Astrocyte (in vitro differentiated cells and primary cell): ENCODE measurements around the gene CBX2. TPM values are rescaled to one million over a fixed set of nuclear protein-coding genes. Genes with fewer than 3 reads are reported as not detected.

Source experiments
- DNase-seq: peaks from one replicate; pipeline ENCODE4 v3.0.0-alpha.2; 2010; ENCODE audit warnings: low read depth
- FAIRE-seq: peaks from 2 replicates; lab custom pipeline; 2011; peaks lifted over from hg19 to GRCh38; lab: Jason Lieb, UNC
- H2AFZ ChIP-seq: 2 replicates; pipeline ENCODE4 v1.6.0; 2012; ENCODE audit warnings: low read depth, low read length, inconsistent platforms
- H3K27ac ChIP-seq: 2 replicates; pipeline ENCODE4 v1.5.1; 2011; ENCODE audit warnings: low read depth, low read length, inconsistent platforms
- H3K27me3 ChIP-seq: 2 replicates; pipeline ENCODE4 v1.6.0; 2011; ENCODE audit warnings: low read length, inconsistent platforms; ENCODE audit not compliant: insufficient read depth
- H3K36me3 ChIP-seq: 2 replicates; pipeline ENCODE4 v1.5.1; 2011; ENCODE audit warnings: low read length, inconsistent platforms; ENCODE audit not compliant: insufficient read depth
- H3K4me1 ChIP-seq: 2 replicates; pipeline ENCODE4 v1.5.1; 2011; ENCODE audit warnings: low read length, inconsistent platforms; ENCODE audit not compliant: insufficient read depth
- H3K4me2 ChIP-seq: 2 replicates; pipeline ENCODE4 v1.6.0; 2012; ENCODE audit warnings: low read length, inconsistent platforms
- H3K4me3 ChIP-seq: 2 replicates; pipeline ENCODE4 v1.5.1; 2011; ENCODE audit warnings: low read depth, mild to moderate bottlenecking, low read length, inconsistent platforms; ENCODE audit not compliant: insufficient read depth
- H3K79me2 ChIP-seq: 2 replicates; pipeline ENCODE4 v1.6.0; 2012; ENCODE audit warnings: mild to moderate bottlenecking, low read length, inconsistent platforms; ENCODE audit not compliant: insufficient read depth
- H3K9ac ChIP-seq: 2 replicates; pipeline ENCODE4 v1.6.0; 2012; ENCODE audit warnings: mild to moderate bottlenecking, low read length, inconsistent platforms
- H3K9me3 ChIP-seq: 2 replicates; pipeline ENCODE4 v1.5.1; 2012; ENCODE audit warnings: low read depth, mild to moderate bottlenecking, low read length, inconsistent platforms; ENCODE audit not compliant: insufficient read depth
- H4K20me1 ChIP-seq: 2 replicates; pipeline ENCODE4 v1.6.0; 2012; ENCODE audit warnings: low read length, inconsistent platforms; ENCODE audit not compliant: insufficient read depth
- H3K27ac Mint-ChIP-seq: one replicate; pipeline ENCODE4 v1.8.0; 2021; ENCODE audit warnings: mild to moderate bottlenecking, mixed read lengths; ENCODE audit not compliant: unreplicated experiment
- H3K27me3 Mint-ChIP-seq: one replicate; pipeline ENCODE4 v1.8.0; 2021; ENCODE audit warnings: low read depth, mixed read lengths; ENCODE audit not compliant: unreplicated experiment
- H3K36me3 Mint-ChIP-seq: one replicate; pipeline ENCODE4 v1.8.0; 2021; ENCODE audit warnings: low read depth, mixed read lengths; ENCODE audit not compliant: unreplicated experiment
- H3K4me1 Mint-ChIP-seq: one replicate; pipeline ENCODE4 v1.8.0; 2021; ENCODE audit warnings: low read depth, mixed read lengths; ENCODE audit not compliant: unreplicated experiment
- H3K4me3 Mint-ChIP-seq: one replicate; pipeline ENCODE4 v1.8.0; 2021; ENCODE audit warnings: mild to moderate bottlenecking, moderate library complexity, mixed read lengths; ENCODE audit not compliant: unreplicated experiment
- H3K9me3 Mint-ChIP-seq: one replicate; pipeline ENCODE4 v1.8.0; 2021; ENCODE audit warnings: mild to moderate bottlenecking, mixed read lengths; ENCODE audit not compliant: unreplicated experiment
- CTCF ChIP-seq: IDR thresholded peaks from 2 replicates; pipeline ENCODE4 v1.5.1; 2011; ENCODE audit warnings: low read depth, mild to moderate bottlenecking, inconsistent platforms, low read length, moderate library complexity; ENCODE audit not compliant: insufficient read depth
- EZH2 ChIP-seq: IDR thresholded peaks from 2 replicates; pipeline ENCODE4 v1.6.1; 2012; ENCODE audit warnings: mild to moderate bottlenecking, low read length, inconsistent platforms; ENCODE audit not compliant: insufficient read depth
- total RNA-seq: library from RNA; stranded (reverse); gene quantifications from 2 replicates; pipeline ENCODE4 v1.2.1, GENCODE V29; 2021

CBX2 gene
- total RNA-seq, 1 donor from 2014 or later = 6.7 TPM

GRCh38 chr17:79826841-79827578 is 49.1 kb downstream of the CBX2 start:
- Histone ChIP-seq H3K9ac (no peak overlapping the region), H3K36me3 (no peaks in the 10 kb centered on the region), H3K4me3 (no peak overlapping the region), H3K27me3 (no peaks in the 10 kb centered on the region), H3K27ac (no peak overlapping the region), H3K9me3 (no peaks in the 10 kb centered on the region), H3K4me1 (peaks cover 4% of the 10 kb centered on the region), H3K79me2 (no peaks in the 10 kb centered on the region), H3K4me2 (peak overlapping the region; percentile 7), H4K20me1 (no peaks in the 10 kb centered on the region), H2AFZ (no peak overlapping the region)
- Mint-ChIP-seq H3K9me3 (peaks cover 6% of the 10 kb centered on the region), H3K4me3 (no peak overlapping the region), H3K27ac (no peak overlapping the region), H3K36me3 (no peaks in the 10 kb centered on the region), H3K27me3 (peaks cover 46% of the 10 kb centered on the region), H3K4me1 (peaks cover 6% of the 10 kb centered on the region)
- DNase-seq (no peak), FAIRE-seq (no peak)
- TF ChIP-seq CTCF (no peak), EZH2 (no peak)

- peaks cover 12% of the 10 kb centered on the region for H4K20me1 ChIP-seq
- Mint-ChIP-seq H3K27me3 (peaks cover 38% of the 10 kb centered on the region), H3K27ac (no peak overlapping the region), H3K36me3 (no peaks in the 10 kb centered on the region), H3K4me1 (peaks cover 11% of the 10 kb centered on the region), H3K4me3 (no peak overlapping the region), H3K9me3 (peaks cover 7% of the 10 kb centered on the region)
- DNase-seq (no peak), FAIRE-seq (no peak)
- H3K79me2 ChIP-seq = no peaks in the 10 kb centered on the region
- H3K27me3 ChIP-seq = no peaks in the 10 kb centered on the region
- TF ChIP-seq EZH2 (no peak), CTCF (no peak)
- H2AFZ ChIP-seq = no peak overlapping the region
- no peaks in the 10 kb centered on the region for H3K36me3 ChIP-seq
- no peak overlapping the region for H3K4me2 ChIP-seq
- no peak overlapping the region for H3K4me3 ChIP-seq
- no peak overlapping the region for H3K27ac ChIP-seq
- H3K9ac ChIP-seq = no peak overlapping the region
- peaks cover 17% of the 10 kb centered on the region for H3K4me1 ChIP-seq
- no peaks in the 10 kb centered on the region for H3K9me3 ChIP-seq
Measured at GRCh38 chr17:79829004-79829403, 51.1 kb downstream of the CBX2 start.

GRCh38 chr17:79829457-79829856 is 51.5 kb downstream of the CBX2 start:
- Mint-ChIP-seq H3K4me3 (no peak overlapping the region), H3K9me3 (peaks cover 6% of the 10 kb centered on the region), H3K27ac (no peak overlapping the region), H3K27me3 (peaks cover 34% of the 10 kb centered on the region), H3K4me1 (peaks cover 11% of the 10 kb centered on the region), H3K36me3 (no peaks in the 10 kb centered on the region)
- Histone ChIP-seq H3K4me3 (no peak overlapping the region), H3K79me2 (no peaks in the 10 kb centered on the region), H3K27me3 (no peaks in the 10 kb centered on the region), H3K4me2 (no peak overlapping the region), H2AFZ (no peak overlapping the region), H3K27ac (no peak overlapping the region), H3K9ac (no peak overlapping the region), H3K4me1 (peaks cover 17% of the 10 kb centered on the region), H4K20me1 (peaks cover 14% of the 10 kb centered on the region), H3K9me3 (no peaks in the 10 kb centered on the region), H3K36me3 (no peaks in the 10 kb centered on the region)
- DNase-seq (no peak), FAIRE-seq (no peak)
- TF ChIP-seq EZH2 = no peak
- no peak for TF ChIP-seq CTCF
